GM21367 (cell line): ENCODE measurements around the gene PAX1.

Experiments
- ATAC-seq: cut with Tn5 transposase; IDR thresholded peaks from one replicate; pipeline ENCODE4 v1.9.1; 2021; ENCODE audit not compliant: unreplicated experiment

The PAX1 gene

DNA sequence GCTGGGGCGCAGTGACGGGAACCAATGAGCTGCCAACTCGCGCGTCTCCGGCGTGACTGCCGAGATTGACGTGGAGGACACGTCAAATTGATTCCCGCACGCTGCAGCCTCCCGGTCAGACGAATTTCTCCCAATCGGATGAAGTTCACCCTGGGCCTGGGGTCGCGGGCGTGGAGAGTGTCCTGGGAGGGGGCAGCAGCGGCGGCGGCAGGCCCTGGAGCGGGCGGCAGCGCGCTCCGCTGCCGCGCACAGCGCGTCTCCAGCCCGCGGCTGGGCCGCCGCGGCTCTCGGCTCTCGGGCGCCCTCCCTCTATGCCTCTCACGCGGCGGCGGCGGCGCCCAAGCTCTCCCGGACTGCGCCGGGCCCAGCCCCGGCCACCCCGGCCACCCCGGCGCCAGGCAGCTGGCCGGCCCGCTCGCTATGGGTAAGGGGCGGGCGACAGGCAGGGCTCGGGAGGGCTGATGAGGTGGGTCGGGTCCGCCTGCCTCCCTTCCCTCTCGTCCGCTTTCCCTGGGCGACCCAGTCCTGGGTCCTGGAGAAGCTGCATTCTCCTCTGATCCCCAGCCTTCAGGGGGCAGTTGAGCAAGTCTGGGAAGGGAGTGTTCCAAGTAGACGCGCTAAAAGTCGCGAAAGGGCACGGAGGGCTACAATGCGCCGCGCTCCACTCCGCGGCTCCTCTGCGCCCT, at the start of gene PAX1:
PAX1 (plus strand) TSS at position 90 of the 686 bp plus-strand sequence; CDS start at position 139, 49 bp downstream.
- no peak for ATAC-seq

DNA sequence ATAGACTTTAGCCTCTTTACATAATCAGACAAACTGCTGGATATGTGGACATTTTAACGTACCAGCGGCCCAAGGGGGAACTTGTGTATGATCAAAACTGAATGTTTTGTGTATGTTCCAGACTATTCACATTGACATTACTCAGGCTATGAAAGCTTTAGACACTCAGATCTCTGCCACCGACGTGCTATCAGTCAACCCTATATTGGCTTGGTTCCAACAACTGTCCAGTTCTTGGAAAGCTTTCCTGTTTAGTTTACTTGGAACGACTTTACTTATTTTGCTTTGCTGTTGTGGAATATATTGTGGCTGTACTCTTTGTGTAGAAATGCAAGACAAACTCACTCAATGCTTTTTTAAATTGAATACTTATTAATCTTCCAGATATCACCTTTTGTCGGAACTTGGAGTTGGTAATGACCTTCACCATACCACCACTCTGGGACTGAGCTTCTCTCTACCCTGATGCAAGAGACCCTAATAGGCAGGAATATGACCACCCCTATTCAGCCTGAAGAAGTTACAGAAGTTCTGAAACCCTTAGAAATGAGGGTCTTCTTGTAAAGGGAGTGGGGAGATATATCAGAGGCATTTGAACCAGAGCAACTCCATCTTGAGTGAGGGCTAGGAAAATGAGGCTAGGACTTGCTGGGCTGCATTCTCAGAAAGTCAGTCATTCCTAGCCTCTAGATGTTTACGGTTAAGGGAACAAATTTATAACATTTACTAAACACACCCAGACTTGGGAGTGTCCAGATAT, 49.0 kb upstream of the PAX1 start:
- ATAC-seq = no peak

DNA sequence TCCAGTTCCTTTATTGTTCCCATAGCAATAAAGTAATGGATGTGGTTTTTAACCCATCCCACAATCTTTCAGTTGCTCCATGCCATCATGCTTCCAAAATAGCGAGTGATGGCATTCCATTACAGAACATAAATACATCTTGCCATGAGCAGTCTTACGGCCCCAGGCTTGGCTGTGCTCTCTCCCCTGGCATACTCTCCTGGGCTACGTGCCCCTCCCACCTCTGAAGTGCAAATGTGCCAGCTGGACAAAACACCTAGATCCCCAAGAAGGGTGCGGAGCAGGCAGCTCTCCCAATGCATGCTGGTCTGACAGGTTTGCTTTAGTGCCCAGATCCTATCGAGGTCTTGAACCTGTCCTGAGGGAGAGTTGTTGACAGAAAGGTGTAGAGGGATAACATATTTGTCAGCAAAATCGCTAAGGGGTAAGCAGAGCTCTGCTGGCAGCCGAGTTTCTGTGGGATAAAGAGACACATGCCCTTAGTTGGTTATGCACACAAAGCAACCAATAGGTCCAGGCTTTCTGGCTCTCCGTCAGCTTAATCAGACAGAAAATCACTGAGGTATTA, 43.9 kb upstream of the PAX1 start:
- ATAC-seq = no peak

DNA sequence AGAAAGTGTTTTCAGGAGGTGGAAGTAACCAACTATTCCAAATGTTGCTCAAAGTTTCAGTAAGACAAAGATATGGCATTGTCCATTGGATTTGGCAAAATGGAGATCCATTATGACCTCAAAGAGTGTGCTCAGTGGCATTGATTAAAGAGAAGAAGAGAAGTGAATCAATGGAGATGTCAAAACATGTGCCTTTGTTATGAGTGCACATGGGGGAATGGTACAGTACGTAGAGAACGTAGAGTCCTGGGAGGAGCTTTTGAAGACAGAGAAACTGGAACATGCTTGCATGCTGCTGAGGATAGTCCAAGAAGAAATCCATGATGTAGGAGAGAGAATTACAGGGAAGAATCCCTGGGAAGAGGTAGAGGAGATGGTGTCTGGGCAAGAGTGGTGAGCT, 42.0 kb upstream of the PAX1 start:
- no peak for ATAC-seq

DNA sequence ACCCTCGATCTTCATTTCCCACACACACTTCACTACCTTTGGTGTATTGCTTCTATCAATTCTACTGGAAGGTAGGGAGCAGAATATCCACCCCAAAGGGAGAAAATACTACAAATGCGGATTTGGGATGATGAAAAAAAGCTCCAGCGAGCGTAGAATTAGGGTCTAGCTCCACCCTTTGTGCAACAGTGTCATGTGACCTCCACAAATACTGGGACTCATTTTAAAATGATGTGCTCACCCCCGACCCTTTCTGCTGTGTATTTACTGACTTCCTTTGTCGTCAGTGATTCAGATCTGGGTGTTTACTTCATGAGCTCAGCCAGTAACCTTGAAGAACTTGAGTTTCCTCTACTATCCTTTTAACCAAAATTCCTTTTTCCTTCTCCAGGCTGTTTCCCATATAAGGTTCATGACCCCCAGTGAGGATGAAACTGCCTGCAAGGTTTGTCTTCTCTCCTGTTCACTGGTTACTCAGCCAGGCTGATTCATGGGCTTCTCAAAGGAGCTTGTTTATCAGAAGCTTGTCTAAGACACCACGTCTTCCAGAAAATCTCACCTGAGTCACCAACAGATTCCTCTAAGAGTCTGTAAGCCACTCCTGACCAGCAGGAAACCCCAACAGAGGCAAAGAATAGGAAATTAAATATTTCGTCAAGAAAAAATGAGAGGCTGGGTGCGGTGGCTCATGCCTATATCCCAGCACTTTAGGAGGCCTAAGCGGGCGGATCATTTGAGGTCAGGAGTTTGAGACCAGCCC, 39.6 kb upstream of the PAX1 start:
- ATAC-seq = no peak

DNA sequence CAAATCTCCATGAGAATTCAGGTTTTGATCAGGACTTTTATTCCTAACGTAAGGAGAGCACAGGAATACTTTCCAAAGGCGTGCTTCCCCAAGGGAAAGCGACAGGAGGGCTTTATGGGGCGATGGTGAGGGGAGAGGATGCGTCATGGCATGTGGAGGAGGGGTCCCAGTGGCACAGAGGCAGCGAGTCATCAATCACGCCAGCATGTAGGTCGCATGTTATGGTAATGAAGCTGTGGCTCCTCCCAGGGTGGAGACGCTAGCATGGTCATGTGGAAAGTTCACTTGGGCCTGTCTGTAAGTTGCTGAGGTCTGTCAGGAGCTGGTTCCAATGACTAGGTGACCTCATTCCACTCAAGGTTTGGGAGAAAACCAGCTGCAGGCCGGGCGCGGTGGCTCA, 35.3 kb upstream of the PAX1 start:
- no peak for ATAC-seq

DNA sequence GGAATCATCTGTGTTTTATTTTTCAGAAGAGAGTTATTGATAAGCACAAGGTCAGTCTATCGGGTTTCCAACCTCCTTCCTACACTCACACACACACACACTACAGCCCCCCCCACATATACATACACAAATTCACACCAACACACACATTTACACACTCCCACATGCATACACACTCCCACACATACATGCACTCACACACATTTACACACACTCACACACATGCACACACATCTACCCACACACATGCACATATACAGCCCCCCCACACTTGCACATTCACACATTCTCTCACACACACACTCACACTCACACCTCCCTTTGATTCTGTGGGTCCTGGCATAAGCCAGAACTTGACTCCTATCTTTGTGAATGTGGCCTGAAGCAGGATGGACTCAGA, 34.5 kb upstream of the PAX1 start:
- ATAC-seq = no peak

DNA sequence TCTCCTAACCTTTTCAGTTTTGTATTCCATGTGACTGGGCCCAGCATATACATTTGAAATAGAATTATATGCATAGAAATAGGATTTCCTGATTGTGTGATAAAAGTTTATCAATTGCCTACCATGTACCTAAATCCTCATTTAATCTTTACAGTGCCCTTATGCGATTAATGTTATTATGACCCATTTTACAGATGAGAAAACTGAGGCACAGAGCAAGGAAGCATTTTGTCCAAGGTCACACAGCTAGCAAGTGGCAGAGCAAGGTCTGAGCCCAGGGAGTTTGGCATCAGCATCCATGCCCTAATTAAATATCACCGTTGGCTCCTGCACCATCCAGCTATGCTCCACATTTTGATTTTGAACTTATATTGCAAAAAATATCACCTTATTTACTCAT, 28.2 kb upstream of the PAX1 start:
- ATAC-seq = no peak

DNA sequence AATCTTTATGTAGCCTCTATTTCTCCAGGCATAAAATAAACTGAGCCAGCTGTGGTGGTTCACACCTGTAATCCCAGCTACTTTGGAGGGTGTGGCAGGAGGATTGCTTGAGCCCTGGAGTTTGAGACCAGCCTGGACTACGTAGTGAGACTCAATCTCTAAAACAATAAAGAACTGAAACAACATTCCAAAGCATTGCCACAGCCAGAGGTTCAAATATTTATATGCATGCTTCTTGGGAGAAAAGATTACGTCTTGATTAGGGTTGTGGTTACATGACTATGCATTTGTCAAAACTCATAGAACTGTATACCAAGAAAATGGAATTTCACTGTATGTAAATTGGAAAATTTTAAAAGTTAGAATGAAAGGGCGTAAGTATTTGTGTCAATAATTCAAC, 27.7 kb upstream of the PAX1 start:
- no peak for ATAC-seq

DNA sequence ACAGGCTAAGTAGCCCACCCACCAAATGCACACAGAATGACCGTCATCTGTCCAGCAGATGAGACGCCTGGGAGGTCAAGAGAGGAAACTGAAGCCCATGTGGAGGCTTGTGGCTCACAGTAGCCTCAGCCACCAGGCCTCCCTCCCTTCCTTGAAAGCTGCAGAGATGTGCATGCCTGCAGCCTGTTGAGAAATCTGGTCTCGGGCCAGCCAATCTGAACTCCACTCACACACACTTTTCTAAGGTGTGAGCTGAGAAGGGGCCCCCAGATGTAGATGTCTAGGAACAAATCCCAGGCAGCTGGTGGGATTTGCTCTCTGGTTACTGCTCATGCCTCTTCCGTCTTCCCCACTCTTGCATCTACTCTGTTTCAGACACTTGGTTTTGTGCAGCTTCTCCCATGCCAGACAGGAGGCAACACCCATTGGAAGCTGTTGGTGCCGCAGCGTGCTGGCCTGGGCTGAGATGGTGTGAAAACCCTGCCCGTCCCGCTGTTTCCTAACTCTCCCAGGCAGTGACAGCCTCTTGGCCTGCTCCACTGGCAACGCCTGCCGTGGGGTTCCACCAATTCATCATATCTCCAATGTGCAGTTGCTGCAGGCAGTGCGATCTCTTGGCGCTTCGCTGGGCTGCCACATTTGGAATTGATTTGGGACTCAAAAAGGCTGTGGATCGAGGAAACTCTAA, 24.1 kb upstream of the PAX1 start:
- ATAC-seq = no peak

DNA sequence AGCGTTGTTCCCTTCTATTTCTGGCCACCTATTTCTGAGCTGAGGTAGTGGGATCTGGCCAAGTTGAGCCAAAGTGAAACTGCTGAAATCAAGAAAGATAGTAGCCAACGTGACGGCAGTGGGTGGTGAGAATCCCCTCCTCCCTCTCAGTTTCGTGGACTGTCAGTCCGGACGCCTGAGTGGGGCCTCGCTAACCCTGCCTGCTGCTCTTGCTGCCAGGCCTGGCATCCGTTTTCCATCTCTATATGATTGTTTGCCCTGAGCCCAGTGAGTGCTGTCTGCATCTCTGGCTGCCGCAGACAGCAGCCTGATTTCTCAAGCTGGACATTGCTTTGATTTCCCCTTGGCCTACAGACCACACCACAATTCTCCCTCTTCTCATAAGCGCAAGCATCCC, 23.5 kb upstream of the PAX1 start:
- no peak for ATAC-seq

DNA sequence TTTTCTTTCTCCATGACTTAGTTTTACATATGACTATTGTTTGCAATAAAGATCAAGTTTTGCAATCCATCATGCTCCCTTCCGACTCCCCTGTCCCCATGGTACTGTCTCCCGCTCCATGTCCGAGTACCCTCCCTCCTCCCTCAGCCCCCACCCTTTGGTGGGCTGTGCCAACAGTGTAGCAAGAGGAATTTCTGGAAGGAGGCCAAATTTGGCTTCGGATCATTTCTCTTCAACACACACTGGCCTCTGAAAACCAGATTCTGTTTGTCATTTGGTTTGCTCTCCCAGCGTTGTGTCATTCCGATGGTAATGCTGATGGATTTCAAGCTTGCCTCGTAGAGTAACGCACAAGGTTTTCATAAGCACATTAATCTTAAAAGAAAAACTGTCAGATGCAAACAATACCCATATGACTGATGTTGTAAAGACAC, 22.9 kb upstream of the PAX1 start:
- ATAC-seq = no peak

DNA sequence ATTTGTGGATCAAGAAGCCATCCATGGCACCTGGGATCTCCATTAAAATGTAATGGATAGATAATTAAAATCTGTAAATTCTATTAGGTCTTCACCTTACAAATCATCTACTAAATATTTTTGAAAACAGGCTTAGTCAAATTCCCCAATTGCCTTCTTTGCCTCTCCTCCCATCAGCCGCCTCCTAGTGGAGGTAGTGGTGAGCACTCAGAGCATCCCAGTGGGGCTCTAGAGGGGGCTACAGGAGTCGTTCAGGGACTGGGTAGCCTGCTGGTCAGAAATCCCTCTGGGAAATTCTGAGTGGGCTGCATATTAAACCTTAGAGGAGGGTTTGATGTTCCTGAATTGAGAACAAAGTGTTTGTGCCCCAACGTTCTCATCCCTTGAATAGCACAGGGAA, 20.8 kb upstream of the PAX1 start:
- ATAC-seq = no peak

DNA sequence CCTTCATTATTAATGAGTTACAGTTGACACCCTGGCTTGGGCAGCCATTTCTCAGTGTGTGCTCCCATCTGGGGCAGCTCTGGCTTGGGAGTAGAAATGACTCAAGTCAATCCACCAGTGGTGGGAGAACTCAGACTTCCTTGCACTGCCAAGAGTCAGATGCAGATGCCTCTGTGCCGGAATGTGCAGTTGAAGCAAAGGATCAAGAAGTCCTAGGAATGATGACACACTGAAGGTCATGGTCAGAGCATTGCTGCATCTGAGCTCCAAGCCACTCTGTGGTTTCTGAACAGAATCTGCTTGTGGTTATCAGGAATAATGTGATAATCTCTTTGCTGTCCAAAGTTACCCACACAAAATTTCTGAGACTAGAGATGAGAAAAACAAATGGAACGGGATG, 19.5 kb upstream of the PAX1 start:
- ATAC-seq = no peak

DNA sequence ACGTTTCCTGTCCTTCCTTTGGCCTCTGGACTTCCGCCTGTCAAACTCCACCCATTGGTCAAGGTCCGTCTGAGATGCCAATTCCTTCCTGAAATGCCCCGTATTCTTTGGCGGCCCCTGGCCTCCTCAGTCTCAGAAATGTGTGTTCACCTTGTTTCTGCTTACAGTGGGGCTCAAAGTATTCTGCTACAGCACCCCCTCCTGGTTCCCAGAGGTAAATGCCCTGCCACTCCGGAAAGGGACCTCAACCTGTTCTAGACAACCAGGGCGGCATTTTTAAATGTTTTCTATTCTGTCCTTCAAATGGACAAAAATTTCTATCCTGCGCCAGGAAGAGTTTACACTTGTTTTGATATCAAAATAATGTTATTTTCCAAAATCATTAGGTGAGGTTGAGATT, 12.1 kb upstream of the PAX1 start:
- ATAC-seq = no peak

DNA sequence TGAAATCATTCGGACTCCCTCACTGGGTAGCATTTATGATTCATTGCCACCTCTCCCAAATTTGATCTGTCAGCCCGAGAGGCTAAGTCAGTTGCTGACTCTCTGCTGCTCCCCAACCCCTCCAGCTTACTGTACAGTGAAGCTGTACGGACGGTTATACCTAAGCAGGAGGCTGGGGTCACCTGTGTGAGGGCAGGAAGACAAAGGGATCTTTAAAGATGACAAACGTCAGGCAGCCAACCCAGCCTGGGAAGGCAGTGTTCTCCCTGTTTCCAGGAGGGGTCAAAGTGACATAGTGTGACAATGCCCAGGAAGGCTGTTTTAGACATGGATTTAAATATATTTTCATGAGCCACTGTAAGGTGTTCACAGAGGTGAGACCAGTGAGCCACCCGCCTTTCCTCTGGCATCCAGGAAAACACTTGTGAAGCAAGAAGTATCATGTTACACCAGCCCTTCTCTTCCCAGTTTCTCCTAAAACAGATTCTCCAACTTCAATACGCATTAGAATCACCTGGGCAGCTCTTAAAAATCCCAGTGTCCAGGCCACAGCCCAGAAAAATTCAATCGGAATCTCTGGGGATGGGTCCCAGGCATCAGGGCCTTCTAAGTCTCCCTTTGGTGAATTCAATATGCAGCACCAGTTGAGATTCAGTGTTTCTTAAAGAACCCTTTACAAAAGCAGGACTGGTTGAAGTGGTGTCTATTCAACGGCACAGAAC, 6.8 kb upstream of the PAX1 start:
- no peak for ATAC-seq

DNA sequence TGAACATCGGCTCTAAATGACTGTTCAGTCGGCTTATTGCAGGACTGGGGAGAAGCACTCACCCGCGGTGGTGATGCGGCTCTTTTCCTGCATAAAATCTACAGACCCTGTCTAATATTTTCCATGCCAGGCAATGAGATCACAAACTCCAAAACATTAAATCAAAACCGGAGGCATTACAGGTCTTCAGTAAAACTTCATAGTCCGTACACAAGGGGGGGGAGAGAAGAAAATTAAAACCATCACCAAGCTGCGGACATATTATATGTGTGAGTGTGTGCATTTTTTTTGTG, 6.3 kb upstream of the PAX1 start:
- ATAC-seq = no peak

DNA sequence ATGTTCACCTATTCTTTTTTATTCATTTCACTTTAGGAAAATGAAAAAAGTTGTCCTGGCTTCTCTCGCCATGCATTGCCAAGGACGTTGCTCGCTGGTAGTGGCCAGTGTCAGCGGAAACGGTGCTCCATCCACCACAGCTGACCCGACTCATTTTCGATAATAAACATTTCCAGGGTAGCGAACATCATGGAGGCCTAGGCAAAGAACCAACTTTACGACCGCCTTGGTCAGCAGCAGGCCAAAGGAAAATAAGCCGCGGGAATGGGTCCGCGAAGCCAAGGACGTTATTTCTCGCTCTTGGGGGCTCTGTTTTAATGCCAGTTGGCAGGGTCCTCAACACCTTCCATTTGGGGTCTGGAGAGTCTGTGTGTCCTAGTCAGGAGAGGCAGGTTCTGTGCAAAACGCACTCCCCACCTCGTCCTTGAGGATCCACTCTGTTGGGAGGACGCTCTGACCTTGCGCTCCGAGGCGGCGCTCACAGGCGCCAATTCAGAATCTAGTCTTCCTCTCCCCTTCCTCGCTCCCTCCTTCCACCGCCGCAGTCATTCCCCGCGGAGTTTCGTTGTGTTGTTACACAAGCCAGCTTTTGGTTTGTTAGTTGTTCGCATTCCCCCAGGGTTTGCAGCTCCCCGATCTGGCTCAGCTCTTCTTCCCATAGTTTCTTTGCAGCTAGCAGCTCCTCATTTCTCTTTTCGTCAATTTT, 4.1 kb upstream of the PAX1 start:
- no peak for ATAC-seq

DNA sequence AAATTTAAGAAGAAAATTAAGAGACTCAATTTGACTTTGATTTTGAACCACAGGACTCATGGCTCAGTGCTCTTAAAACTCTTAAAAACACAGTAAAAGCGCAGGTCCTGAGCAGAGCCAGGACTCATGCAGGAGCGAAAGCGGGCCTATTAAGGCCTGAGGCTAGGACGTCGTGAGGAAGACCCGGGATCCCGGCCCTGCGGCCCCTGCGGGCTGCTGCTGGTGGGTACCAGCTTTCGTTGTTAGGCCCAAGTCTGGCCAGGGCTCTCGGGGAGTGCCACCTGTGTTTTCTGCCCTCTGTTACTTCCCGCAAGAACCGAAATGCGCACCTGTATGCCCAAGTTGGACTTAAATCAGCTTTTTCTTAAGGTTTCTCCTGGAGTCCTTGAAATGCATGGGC, 3.4 kb upstream of the PAX1 start:
- ATAC-seq = no peak
